SIG-M5 (cell line): Measurements from ENCODE around the gene SP6.
A peak's percentile ranks its signal among the peaks of the same experiment; 100 is the strongest.

Source experiments
- DNase-seq: peaks from one replicate; lab custom pipeline; 2025; lab: John Stamatoyannopoulos, UW

SP6 gene

GRCh38 chr17:47834756-47835155, 16.2 kb downstream of the SP6 start:
- no peak for DNase-seq

GRCh38 chr17:47831934-47832327, 19.0 kb downstream of the SP6 start:
- DNase-seq: no peak

GRCh38 chr17:47831003-47831933, 19.7 kb downstream of the SP6 start, which contains the start of the genes LRRC46 and MRPL10:
LRRC46 (plus strand) TSS chr17:47831670; CDS start chr17:47831990, 320 bp downstream.
MRPL10 (minus strand) TSS chr17:47831541; CDS start chr17:47831511, 30 bp downstream.
- peak; percentile 70 for DNase-seq

- DNase-seq: no peak
Observed at GRCh38 chr17:47830396-47831002, 20.5 kb downstream of the SP6 start.

- DNase-seq: no peak
Observed at GRCh38 chr17:47829870-47830269, 21.1 kb downstream of the SP6 start.

- no peak for DNase-seq
Observed at GRCh38 chr17:47823519-47823918, 27.4 kb downstream of the SP6 start.

GRCh38 chr17:47822785-47823184, 28.2 kb downstream of the SP6 start:
- no peak for DNase-seq

GRCh38 chr17:47821424-47822391, 29.3 kb downstream of the SP6 start, which contains the start of gene OSBPL7:
OSBPL7 (minus strand) TSS chr17:47821794; CDS start chr17:47820278, 1,516 bp downstream.
- peak; percentile 68 for DNase-seq

- DNase-seq: no peak
Observed at GRCh38 chr17:47821031-47821423, 29.9 kb downstream of the SP6 start.

- no peak for DNase-seq
Observed at GRCh38 chr17:47820033-47820789, 30.8 kb downstream of the SP6 start.

- no peak for DNase-seq
Observed at GRCh38 chr17:47819475-47819874, 31.5 kb downstream of the SP6 start.

GRCh38 chr17:47818002-47818695, 32.8 kb downstream of the SP6 start:
- no peak for DNase-seq

GRCh38 chr17:47816947-47817346, 34.0 kb downstream of the SP6 start:
- no peak for DNase-seq

GRCh38 chr17:47816111-47816735, 34.7 kb downstream of the SP6 start:
- DNase-seq: no peak

GRCh38 chr17:47815106-47815918, 35.7 kb downstream of the SP6 start:
- DNase-seq: no peak

GRCh38 chr17:47813512-47814031, 37.4 kb downstream of the SP6 start:
- DNase-seq: no peak

- DNase-seq: no peak
Observed at GRCh38 chr17:47813077-47813476, 37.9 kb downstream of the SP6 start.

GRCh38 chr17:47812146-47812920, 38.6 kb downstream of the SP6 start:
- DNase-seq: no peak
